ENCODE results near the gene SDHA.
"Not testable (repeated sequence)": the region's sequence is repeated elsewhere in the genome, so short reads cannot be mapped to it uniquely, and the experiment has no call there.

The SDHA gene

GRCh38 chr5:186091-187041 lies 31.8 kb upstream of the SDHA start:
- DNase-seq: no peak

GRCh38 chr5:187042-187431 lies 31.1 kb upstream of the SDHA start:
- DNase-seq: no peak

- no peak for DNase-seq
These were observed 30.3 kb upstream of the SDHA start for GRCh38 chr5:187617-188451.

- DNase-seq: peak; percentile 97 to 98
These were observed 29.3 kb upstream of the SDHA start for GRCh38 chr5:188488-189481.

GRCh38 chr5:189486-189885 lies 28.6 kb upstream of the SDHA start:
- no peak for DNase-seq

GRCh38 chr5:189976-190365 lies 28.1 kb upstream of the SDHA start:
- no peak for DNase-seq

GRCh38 chr5:190366-191035 lies 27.6 kb upstream of the SDHA start:
- DNase-seq: no peak

GRCh38 chr5:191036-191948 lies 26.8 kb upstream of the SDHA start, which contains the start of gene LRRC14B:
Gene LRRC14B (plus strand): TSS chr5:191495. CDS start chr5:191539, 44 bp downstream.
- DNase-seq: no peak

GRCh38 chr5:191949-192690 lies 26.0 kb upstream of the SDHA start:
- no peak for DNase-seq

- DNase-seq: no peak
These were observed 25.5 kb upstream of the SDHA start for GRCh38 chr5:192691-192969.

- DNase-seq: no peak
These were observed 24.9 kb upstream of the SDHA start for GRCh38 chr5:192970-193831.

GRCh38 chr5:194102-194501 lies 24.0 kb upstream of the SDHA start:
- DNase-seq: no peak

- no peak for DNase-seq
These were observed 23.4 kb upstream of the SDHA start for GRCh38 chr5:194603-195209.

GRCh38 chr5:195401-196160 lies 22.5 kb upstream of the SDHA start:
- no peak for DNase-seq

GRCh38 chr5:196350-196749 lies 21.8 kb upstream of the SDHA start:
- no peak for DNase-seq

GRCh38 chr5:197031-197430 lies 21.1 kb upstream of the SDHA start:
- not testable (repeated sequence) for DNase-seq

GRCh38 chr5:197892-198489 lies 20.1 kb upstream of the SDHA start:
- no peak for DNase-seq
